ENCODE data around the gene BBC3. TPM values are rescaled to one million over a fixed set of nuclear protein-coding genes. Genes with fewer than 3 reads are reported as not detected.

Gene BBC3
- polyA plus RNA-seq, 2 of the 4 experiments (the other 2 are of a cell fraction), result 6.0 to 8.9 TPM

DNA sequence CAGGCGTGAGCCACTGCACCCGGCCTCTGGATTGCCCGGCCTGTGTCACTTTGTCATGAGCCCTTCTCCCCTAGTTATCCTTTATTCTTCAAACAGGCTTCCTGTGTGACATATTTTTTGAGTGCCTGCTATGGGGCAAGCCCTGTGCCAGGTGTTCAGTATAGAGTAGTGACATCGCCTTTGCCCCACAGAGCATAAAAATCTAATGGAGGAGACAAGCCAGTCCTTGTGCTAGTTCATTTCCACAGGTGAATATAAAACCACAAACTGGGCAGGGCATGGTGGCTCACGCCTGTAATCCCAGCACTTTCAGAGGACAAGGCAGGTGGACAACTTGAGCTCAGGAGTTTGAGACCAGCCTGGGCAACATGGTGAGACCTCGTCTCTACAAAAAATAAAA is 43.2 kb downstream of the BBC3 start:
- H3K4me1 ChIP-seq, result peaks cover 40% of the 10 kb centered on the region
- H3K4me3 ChIP-seq, result no peak overlapping the region
- no peak overlapping the region for H3K4me2 ChIP-seq
- TF ChIP-seq POLR2A (IDR thresholded peaks at IDR 0.05; ENCODE audit: low read length) (no peak), HEYL (CRISPR knock-in tag; IDR thresholded peaks at IDR 0.05) (no peak), RAD21 (conservative IDR thresholded peaks at IDR 0.05 in 1 of 2, IDR thresholded peaks at IDR 0.05 in 1 of 2) (no peak), BHLHE40 (IDR thresholded peaks at IDR 0.05; ENCODE audit: low read depth, low read length) (no peak), RCOR1 (IDR thresholded peaks at IDR 0.05; ENCODE audit: low read depth, low read length) (no peak), KDM5A (IDR thresholded peaks at IDR 0.05) (no peak), FOSL2 (IDR thresholded peaks at IDR 0.05) (no peak), FOSL2 (CRISPR knock-in tag; IDR thresholded peaks at IDR 0.05) (no peak), JUN (IDR thresholded peaks at IDR 0.05) (no peak), MAZ (IDR thresholded peaks at IDR 0.05; ENCODE audit: borderline replicate concordance, low read depth, low read length) (no peak), CEBPB (IDR thresholded peaks at IDR 0.05) (no peak), EHF (CRISPR knock-in tag; IDR thresholded peaks at IDR 0.05) (no peak), NPAS2 (CRISPR knock-in tag; IDR thresholded peaks at IDR 0.05; ENCODE audit: borderline replicate concordance) (no peak)
- TF ChIP-seq, protein P1, sequence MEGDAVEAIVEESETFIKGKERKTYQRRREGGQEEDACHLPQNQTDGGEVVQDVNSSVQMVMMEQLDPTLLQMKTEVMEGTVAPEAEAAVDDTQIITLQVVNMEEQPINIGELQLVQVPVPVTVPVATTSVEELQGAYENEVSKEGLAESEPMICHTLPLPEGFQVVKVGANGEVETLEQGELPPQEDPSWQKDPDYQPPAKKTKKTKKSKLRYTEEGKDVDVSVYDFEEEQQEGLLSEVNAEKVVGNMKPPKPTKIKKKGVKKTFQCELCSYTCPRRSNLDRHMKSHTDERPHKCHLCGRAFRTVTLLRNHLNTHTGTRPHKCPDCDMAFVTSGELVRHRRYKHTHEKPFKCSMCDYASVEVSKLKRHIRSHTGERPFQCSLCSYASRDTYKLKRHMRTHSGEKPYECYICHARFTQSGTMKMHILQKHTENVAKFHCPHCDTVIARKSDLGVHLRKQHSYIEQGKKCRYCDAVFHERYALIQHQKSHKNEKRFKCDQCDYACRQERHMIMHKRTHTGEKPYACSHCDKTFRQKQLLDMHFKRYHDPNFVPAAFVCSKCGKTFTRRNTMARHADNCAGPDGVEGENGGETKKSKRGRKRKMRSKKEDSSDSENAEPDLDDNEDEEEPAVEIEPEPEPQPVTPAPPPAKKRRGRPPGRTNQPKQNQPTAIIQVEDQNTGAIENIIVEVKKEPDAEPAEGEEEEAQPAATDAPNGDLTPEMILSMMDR (IDR thresholded peaks at IDR 0.05), result no peak
- TF ChIP-seq, protein P2, sequence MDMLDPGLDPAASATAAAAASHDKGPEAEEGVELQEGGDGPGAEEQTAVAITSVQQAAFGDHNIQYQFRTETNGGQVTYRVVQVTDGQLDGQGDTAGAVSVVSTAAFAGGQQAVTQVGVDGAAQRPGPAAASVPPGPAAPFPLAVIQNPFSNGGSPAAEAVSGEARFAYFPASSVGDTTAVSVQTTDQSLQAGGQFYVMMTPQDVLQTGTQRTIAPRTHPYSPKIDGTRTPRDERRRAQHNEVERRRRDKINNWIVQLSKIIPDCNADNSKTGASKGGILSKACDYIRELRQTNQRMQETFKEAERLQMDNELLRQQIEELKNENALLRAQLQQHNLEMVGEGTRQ (IDR thresholded peaks at IDR 0.05), result no peak
- TF ChIP-seq, protein P3, sequence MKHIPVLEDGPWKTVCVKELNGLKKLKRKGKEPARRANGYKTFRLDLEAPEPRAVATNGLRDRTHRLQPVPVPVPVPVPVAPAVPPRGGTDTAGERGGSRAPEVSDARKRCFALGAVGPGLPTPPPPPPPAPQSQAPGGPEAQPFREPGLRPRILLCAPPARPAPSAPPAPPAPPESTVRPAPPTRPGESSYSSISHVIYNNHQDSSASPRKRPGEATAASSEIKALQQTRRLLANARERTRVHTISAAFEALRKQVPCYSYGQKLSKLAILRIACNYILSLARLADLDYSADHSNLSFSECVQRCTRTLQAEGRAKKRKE (CRISPR knock-in tag; IDR thresholded peaks at IDR 0.05; ENCODE audit: low read depth), result no peak
- TF ChIP-seq, protein P4, sequence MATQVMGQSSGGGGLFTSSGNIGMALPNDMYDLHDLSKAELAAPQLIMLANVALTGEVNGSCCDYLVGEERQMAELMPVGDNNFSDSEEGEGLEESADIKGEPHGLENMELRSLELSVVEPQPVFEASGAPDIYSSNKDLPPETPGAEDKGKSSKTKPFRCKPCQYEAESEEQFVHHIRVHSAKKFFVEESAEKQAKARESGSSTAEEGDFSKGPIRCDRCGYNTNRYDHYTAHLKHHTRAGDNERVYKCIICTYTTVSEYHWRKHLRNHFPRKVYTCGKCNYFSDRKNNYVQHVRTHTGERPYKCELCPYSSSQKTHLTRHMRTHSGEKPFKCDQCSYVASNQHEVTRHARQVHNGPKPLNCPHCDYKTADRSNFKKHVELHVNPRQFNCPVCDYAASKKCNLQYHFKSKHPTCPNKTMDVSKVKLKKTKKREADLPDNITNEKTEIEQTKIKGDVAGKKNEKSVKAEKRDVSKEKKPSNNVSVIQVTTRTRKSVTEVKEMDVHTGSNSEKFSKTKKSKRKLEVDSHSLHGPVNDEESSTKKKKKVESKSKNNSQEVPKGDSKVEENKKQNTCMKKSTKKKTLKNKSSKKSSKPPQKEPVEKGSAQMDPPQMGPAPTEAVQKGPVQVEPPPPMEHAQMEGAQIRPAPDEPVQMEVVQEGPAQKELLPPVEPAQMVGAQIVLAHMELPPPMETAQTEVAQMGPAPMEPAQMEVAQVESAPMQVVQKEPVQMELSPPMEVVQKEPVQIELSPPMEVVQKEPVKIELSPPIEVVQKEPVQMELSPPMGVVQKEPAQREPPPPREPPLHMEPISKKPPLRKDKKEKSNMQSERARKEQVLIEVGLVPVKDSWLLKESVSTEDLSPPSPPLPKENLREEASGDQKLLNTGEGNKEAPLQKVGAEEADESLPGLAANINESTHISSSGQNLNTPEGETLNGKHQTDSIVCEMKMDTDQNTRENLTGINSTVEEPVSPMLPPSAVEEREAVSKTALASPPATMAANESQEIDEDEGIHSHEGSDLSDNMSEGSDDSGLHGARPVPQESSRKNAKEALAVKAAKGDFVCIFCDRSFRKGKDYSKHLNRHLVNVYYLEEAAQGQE (IDR thresholded peaks at IDR 0.05), result no peak
- TF ChIP-seq, protein P5, sequence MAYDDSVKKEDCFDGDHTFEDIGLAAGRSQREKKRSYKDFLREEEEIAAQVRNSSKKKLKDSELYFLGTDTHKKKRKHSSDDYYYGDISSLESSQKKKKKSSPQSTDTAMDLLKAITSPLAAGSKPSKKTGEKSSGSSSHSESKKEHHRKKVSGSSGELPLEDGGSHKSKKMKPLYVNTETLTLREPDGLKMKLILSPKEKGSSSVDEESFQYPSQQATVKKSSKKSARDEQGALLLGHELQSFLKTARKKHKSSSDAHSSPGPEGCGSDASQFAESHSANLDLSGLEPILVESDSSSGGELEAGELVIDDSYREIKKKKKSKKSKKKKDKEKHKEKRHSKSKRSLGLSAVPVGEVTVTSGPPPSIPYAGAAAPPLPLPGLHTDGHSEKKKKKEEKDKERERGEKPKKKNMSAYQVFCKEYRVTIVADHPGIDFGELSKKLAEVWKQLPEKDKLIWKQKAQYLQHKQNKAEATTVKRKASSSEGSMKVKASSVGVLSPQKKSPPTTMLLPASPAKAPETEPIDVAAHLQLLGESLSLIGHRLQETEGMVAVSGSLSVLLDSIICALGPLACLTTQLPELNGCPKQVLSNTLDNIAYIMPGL (CRISPR knock-in tag; IDR thresholded peaks at IDR 0.05; ENCODE audit: borderline replicate concordance), result no peak
- TF ChIP-seq, protein P6, sequence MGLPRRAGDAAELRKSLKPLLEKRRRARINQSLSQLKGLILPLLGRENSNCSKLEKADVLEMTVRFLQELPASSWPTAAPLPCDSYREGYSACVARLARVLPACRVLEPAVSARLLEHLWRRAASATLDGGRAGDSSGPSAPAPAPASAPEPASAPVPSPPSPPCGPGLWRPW (IDR thresholded peaks at IDR 0.05), result no peak
- FAIRE-seq (no peak), ATAC-seq (no peak), DNase-seq (ENCODE audit: low read depth in 1 of 2, low spot score in 1 of 2) (no peak)
- 92% methylated on average over 6 of the region's 6 CpGs for WGBS (ENCODE audit: missing lambda C conversion rate)
- no peaks in the 10 kb centered on the region for H3K9me3 ChIP-seq
- ChIA-PET CTCF (interaction anchor here (0.7 to 3.0 kb wide), 5 partner anchors 8 to 175 kb away, joined by 3 to 11 read pairs (median 4); no protein-coding TSS in a partner anchor), POLR2A (interaction anchor here (0.6 kb wide), 1 partner anchor 45 kb away, joined by 3 read pairs; no protein-coding TSS in a partner anchor)
- H3K27ac ChIP-seq, result peak overlapping the region in 1 of 2 experiments; percentile 79; a peak in 1 of 6 replicates

Data from A549 (cell line).